ENCODE results near the gene BCAR1.

DNA sequence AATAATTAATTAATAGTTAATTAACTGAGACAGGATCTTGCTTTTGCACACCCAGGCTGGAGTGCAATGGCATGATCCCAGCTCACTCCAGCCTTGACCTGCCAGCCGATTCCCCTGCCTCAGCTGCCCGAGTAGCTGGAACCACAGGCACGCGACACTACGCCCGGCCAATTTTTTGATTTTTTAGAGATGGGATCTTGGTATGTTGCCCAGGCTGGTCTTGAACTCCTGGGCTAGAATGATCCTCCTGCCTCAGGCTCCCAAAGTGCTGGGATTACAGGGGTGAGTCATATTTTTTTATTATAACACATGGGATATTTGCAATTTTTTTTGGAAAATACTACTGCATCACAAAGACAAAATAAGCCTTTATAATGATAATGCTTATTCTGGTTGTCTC, 30.4 kb upstream of the BCAR1 start:
- no peak for TF ChIP-seq POLR2AphosphoS5 (IDR thresholded peaks at IDR 0.05)
- no peak for TF ChIP-seq POLR2A (IDR thresholded peaks at IDR 0.05)
